Spleen (tissue), 7 donors: ENCODE results near the gene DTD2.

Experiments
- POLR2A ChIP-seq, 3 donors: fragments of 450-650 bp; IDR thresholded peaks; one replicate each; pipeline ENCODE4 v1.5.1; 2017; ENCODE audit warnings: antibody characterized with exemption in 3 of 3, mild to moderate bottlenecking in 1 of 3
- POLR2AphosphoS5 ChIP-seq, 3 donors: sonication (generic); formaldehyde crosslinking; IDR thresholded peaks; one replicate each; pipeline ENCODE4 v1.5.1; 2017; ENCODE audit warnings: antibody characterized with exemption in 3 of 3
- TF ChIP-seq, protein P1 (sequence below), 11 experiments: fragments of 200-600 bp in 7 of 11; fragments of 450-650 bp in 4 of 11; sonication (generic) in 4 of 11; IDR thresholded peaks in 8 of 11; conservative IDR thresholded peaks in 3 of 11; 1 replicate in 7 of 11; 2 replicates in 4 of 11; pipeline versions ENCODE4 v1.4.0 to v1.8.0; 2016 to 2021; ENCODE audit warnings: antibody characterized with exemption in 11 of 11, inconsistent platforms in 4 of 11, mild to moderate bottlenecking in 1 of 11
- donor health status: DM: no; HTN: no; CAD: no; lungs with moderate emphysema.
- donor health status: DM: no; HTN: no; CAD: no.
- donor health status: DM: no; HTN: no; CAD: no.

DNA sequence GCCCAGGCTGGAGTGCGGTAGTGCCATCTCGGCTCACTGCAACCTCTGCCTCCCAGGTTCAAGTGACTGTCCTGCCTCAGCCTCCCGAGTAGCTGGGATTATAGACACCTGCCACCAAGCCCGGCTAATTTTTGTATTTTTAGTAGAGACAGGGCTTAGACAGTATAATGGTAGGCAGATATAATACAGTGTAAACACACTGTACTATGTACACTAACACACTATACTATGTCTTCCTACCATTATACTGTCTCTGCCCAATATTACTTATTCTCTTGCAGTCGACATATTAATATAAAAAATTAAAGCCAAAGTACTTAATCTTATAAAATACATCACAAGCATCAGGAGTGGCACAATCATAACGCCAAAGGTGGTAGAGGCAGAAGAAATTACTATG is 15.0 kb downstream of the DTD2 start:
- TF ChIP-seq, protein P1, sequence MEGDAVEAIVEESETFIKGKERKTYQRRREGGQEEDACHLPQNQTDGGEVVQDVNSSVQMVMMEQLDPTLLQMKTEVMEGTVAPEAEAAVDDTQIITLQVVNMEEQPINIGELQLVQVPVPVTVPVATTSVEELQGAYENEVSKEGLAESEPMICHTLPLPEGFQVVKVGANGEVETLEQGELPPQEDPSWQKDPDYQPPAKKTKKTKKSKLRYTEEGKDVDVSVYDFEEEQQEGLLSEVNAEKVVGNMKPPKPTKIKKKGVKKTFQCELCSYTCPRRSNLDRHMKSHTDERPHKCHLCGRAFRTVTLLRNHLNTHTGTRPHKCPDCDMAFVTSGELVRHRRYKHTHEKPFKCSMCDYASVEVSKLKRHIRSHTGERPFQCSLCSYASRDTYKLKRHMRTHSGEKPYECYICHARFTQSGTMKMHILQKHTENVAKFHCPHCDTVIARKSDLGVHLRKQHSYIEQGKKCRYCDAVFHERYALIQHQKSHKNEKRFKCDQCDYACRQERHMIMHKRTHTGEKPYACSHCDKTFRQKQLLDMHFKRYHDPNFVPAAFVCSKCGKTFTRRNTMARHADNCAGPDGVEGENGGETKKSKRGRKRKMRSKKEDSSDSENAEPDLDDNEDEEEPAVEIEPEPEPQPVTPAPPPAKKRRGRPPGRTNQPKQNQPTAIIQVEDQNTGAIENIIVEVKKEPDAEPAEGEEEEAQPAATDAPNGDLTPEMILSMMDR (IDR thresholded peaks at IDR 0.05 in 8 of 11, conservative IDR thresholded peaks at IDR 0.05 in 3 of 11) = no peak
- no peak for TF ChIP-seq POLR2AphosphoS5 (IDR thresholded peaks at IDR 0.05)
- no peak for TF ChIP-seq POLR2A (IDR thresholded peaks at IDR 0.05)
